ENCODE data around the gene PDE11A. TPM values are rescaled to one million over a fixed set of nuclear protein-coding genes. Genes with fewer than 3 reads are reported as not detected.

The PDE11A gene
- total and polyA plus RNA-seq, 12 donors, result 0.26 to 2.9 (median 0.58) TPM

GRCh38 chr2:177592397-177592796 is 480.2 kb downstream of the PDE11A start:
- intact Hi-C loops (cut with DNase I), result no loop called here
- Histone ChIP-seq H3K9me3 (replicated peaks in 1 of 3) (no peaks in the 10 kb centered on the region), H3K4me1 (replicated peaks in 1 of 2) (no peaks in the 10 kb centered on the region), H3K27ac (no peak overlapping the region), H3K36me3 (replicated peaks in 1 of 2) (no peaks in the 10 kb centered on the region), H3K4me3 (no peak overlapping the region), H3K27me3 (no peaks in the 10 kb centered on the region)
- DNase-seq, result no peak
- 92 to 100% (median 96%) methylated on average over 1 to 2 of the region's 2 CpGs for WGBS, 4 donors
- TF ChIP-seq, protein P1, sequence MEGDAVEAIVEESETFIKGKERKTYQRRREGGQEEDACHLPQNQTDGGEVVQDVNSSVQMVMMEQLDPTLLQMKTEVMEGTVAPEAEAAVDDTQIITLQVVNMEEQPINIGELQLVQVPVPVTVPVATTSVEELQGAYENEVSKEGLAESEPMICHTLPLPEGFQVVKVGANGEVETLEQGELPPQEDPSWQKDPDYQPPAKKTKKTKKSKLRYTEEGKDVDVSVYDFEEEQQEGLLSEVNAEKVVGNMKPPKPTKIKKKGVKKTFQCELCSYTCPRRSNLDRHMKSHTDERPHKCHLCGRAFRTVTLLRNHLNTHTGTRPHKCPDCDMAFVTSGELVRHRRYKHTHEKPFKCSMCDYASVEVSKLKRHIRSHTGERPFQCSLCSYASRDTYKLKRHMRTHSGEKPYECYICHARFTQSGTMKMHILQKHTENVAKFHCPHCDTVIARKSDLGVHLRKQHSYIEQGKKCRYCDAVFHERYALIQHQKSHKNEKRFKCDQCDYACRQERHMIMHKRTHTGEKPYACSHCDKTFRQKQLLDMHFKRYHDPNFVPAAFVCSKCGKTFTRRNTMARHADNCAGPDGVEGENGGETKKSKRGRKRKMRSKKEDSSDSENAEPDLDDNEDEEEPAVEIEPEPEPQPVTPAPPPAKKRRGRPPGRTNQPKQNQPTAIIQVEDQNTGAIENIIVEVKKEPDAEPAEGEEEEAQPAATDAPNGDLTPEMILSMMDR (IDR thresholded peaks at IDR 0.05), result no peak
- no peak for TF ChIP-seq POLR2A (IDR thresholded peaks at IDR 0.05)

GRCh38 chr2:177589186-177589585 is 483.4 kb downstream of the PDE11A start:
- Histone ChIP-seq H3K27me3 (no peaks in the 10 kb centered on the region), H3K4me3 (no peak overlapping the region), H3K9me3 (replicated peaks in 1 of 3) (no peaks in the 10 kb centered on the region), H3K36me3 (replicated peaks in 1 of 2) (no peaks in the 10 kb centered on the region), H3K4me1 (replicated peaks in 1 of 2) (no peaks in the 10 kb centered on the region), H3K27ac (no peak overlapping the region)
- no peak for TF ChIP-seq POLR2A (IDR thresholded peaks at IDR 0.05)
- TF ChIP-seq, protein P1 (IDR thresholded peaks at IDR 0.05), result no peak
- intact Hi-C loops (cut with DNase I), result no loop called here
- WGBS, 4 donors, result 86 to 88% (median 87%) methylated on average over 1 of the region's 1 CpG
- DNase-seq, result no peak

DNA sequence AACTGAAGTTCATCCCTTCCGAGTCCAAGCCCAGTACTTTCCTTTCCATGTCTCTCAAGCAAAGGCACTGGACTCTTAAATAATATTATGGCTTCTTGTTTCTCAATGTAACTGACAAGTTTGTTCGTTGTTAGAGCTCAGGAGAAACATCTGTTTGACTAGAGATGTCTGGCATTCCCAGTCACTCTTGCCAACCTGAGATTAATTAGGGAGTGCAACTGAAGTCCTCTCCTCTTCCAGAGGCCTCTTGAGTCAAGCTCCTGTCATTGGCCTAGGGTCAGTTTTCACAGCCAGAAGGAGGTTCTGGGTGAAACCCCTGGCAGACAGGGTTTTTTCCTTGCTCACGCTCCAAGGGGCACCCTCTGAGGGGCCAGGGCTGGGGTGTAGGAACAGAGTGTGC is 483.9 kb downstream of the PDE11A start:
- intact Hi-C loops (cut with DNase I), result no loop called here
- TF ChIP-seq, protein P1 (IDR thresholded peaks at IDR 0.05), result no peak
- TF ChIP-seq POLR2A (IDR thresholded peaks at IDR 0.05), result no peak
- Histone ChIP-seq H3K9me3 (replicated peaks in 1 of 3) (no peaks in the 10 kb centered on the region), H3K4me1 (replicated peaks in 1 of 2) (no peaks in the 10 kb centered on the region), H3K27ac (no peak overlapping the region), H3K27me3 (no peaks in the 10 kb centered on the region), H3K4me3 (no peak overlapping the region), H3K36me3 (replicated peaks in 1 of 2) (no peaks in the 10 kb centered on the region)
- no peak for DNase-seq
- WGBS, 4 donors, result 76 to 89% (median 78%) methylated on average over 3 of the region's 3 CpGs

GRCh38 chr2:177587371-177587770 is 485.2 kb downstream of the PDE11A start:
- H3K9me3 ChIP-seq (replicated peaks in 1 of 3), result no peaks in the 10 kb centered on the region
- no peaks in the 10 kb centered on the region for H3K27me3 ChIP-seq
- no peak for TF ChIP-seq POLR2A (IDR thresholded peaks at IDR 0.05)
- TF ChIP-seq, protein P1 (IDR thresholded peaks at IDR 0.05), result no peak
- no peak overlapping the region for H3K4me3 ChIP-seq
- no peak overlapping the region for H3K27ac ChIP-seq
- 68 to 85% (median 79%) methylated on average over 1 of the region's 1 CpG for WGBS, 4 donors
- no peaks in the 10 kb centered on the region for H3K4me1 ChIP-seq (replicated peaks in 1 of 2)
- intact Hi-C loops (cut with DNase I), result no loop called here
- DNase-seq, result no peak
- H3K36me3 ChIP-seq (replicated peaks in 1 of 2), result no peaks in the 10 kb centered on the region

Data from adrenal gland (tissue), 12 donors.